H1 (cell line): Measurements from ENCODE around the gene CYB561A3. TPM values are rescaled to one million over a fixed set of nuclear protein-coding genes. Genes with fewer than 3 reads are reported as not detected.

Experiments
- CTCF ChIA-PET: fragments of 300-600 bp; sonication (Branson Sonifier 250); formaldehyde crosslinking; loops from one replicate; lab custom pipeline; 2021; ENCODE audit not compliant: partially characterized antibody; lab: Charles Lee
- POLR2A ChIA-PET: fragments of 300-600 bp; sonication (Branson Sonifier 250); formaldehyde crosslinking; loops from one replicate; lab custom pipeline; 2021; ENCODE audit warnings: inconsistent platforms; ENCODE audit not compliant: partially characterized antibody; lab: Charles Lee
- DNase-seq, 2 experiments: peaks; one replicate each; pipeline versions ENCODE4 v3.0.0 to v3.0.0-alpha.2; 2010 to 2022; ENCODE audit warnings: low spot score in 2 of 2, low read depth in 1 of 2, mixed read lengths in 1 of 2
- FAIRE-seq: peaks from 2 replicates; lab custom pipeline; 2011; peaks lifted over from hg19 to GRCh38; lab: Jason Lieb, UNC
- H2AFZ ChIP-seq: 2 replicates; pipeline ENCODE4 v1.8.1; 2012; ENCODE audit warnings: low read length, inconsistent platforms
- H2AK5ac ChIP-seq: 2 replicates; pipeline ENCODE4 v1.6.1; 2013; ENCODE audit warnings: low read depth, low read length
- H2BK120ac ChIP-seq: replicated peaks from 2 replicates; pipeline ENCODE3; 2013; ENCODE audit warnings: low read depth, low read length, inconsistent platforms
- H2BK12ac ChIP-seq: 2 replicates; pipeline ENCODE4 v1.6.1; 2013; ENCODE audit warnings: low read depth, low read length
- H2BK15ac ChIP-seq: 2 replicates; pipeline ENCODE4 v1.6.1; 2013; ENCODE audit warnings: low read length
- H2BK20ac ChIP-seq: 2 replicates; pipeline ENCODE4 v1.6.1; 2013; ENCODE audit warnings: low read length
- H2BK5ac ChIP-seq: 2 replicates; pipeline ENCODE4 v1.6.1; 2013; ENCODE audit warnings: low read depth, low read length
- H3K14ac ChIP-seq: 2 replicates; pipeline ENCODE4 v1.6.1; 2013; ENCODE audit warnings: inconsistent platforms; ENCODE audit not compliant: insufficient read length
- H3K18ac ChIP-seq: 2 replicates; pipeline ENCODE4 v1.6.1; 2013; ENCODE audit warnings: low read length; ENCODE audit errors: extremely low read depth
- H3K23ac ChIP-seq: 2 replicates; pipeline ENCODE4 v1.6.1; 2013; ENCODE audit warnings: inconsistent platforms; ENCODE audit not compliant: insufficient read length
- H3K23me2 ChIP-seq: 2 replicates; pipeline ENCODE4 v1.6.1; 2013; ENCODE audit warnings: low read depth, low read length
- H3K27ac ChIP-seq: 2 replicates; pipeline ENCODE4 v1.6.1; 2011; ENCODE audit warnings: low read depth, low read length, inconsistent platforms
- H3K27me3 ChIP-seq, 4 experiments: replicated peaks in 1 of 4; 1 replicate in 1 of 4; 2 replicates in 3 of 4; pipeline versions ENCODE4 v1.6.1 to v1.8.1; 2011 to 2013; ENCODE audit warnings: low read length in 3 of 4, mild to moderate bottlenecking in 3 of 4, inconsistent platforms in 2 of 4, mixed read lengths in 2 of 4, moderate library complexity in 1 of 4; ENCODE audit not compliant: control insufficient read depth in 3 of 4, insufficient read depth in 3 of 4; ENCODE audit errors: extremely low read depth in 1 of 4
- H3K36me3 ChIP-seq, 4 experiments: 2 replicates each; pipeline versions ENCODE4 v1.6.1 to v1.8.1; 2011 to 2013; ENCODE audit warnings: mild to moderate bottlenecking in 4 of 4, low read length in 3 of 4, moderate library complexity in 2 of 4, control low read depth in 1 of 4, inconsistent platforms in 1 of 4; ENCODE audit not compliant: insufficient read depth in 4 of 4, control insufficient read depth in 2 of 4
- H3K4ac ChIP-seq: replicated peaks from 2 replicates; pipeline ENCODE3; 2013; ENCODE audit warnings: low read length, low read depth, mixed read lengths, inconsistent platforms; ENCODE audit not compliant: insufficient read length
- H3K4me1 ChIP-seq, 4 experiments: replicated peaks in 1 of 4; 1 replicate in 1 of 4; 2 replicates in 3 of 4; pipeline versions ENCODE4 v1.6.1 to v1.8.1; 2011 to 2013; ENCODE audit warnings: low read length in 3 of 4, inconsistent platforms in 2 of 4, mixed read lengths in 1 of 4; ENCODE audit not compliant: insufficient read depth in 4 of 4, control insufficient read depth in 3 of 4
- H3K4me2 ChIP-seq, 2 experiments: 2 replicates each; pipeline versions ENCODE4 v1.6.1 to v1.8.1; 2011 to 2013; ENCODE audit warnings: low read depth in 2 of 2, low read length in 2 of 2, control low read depth in 1 of 2, inconsistent platforms in 1 of 2, mild to moderate bottlenecking in 1 of 2; ENCODE audit not compliant: insufficient read depth in 1 of 2
- H3K4me3 ChIP-seq, 4 experiments: fragments of 200-600, 300-600 bp in 1 of 4; sonication (generic), shearing (Covaris generic), sonication (Bioruptor Twin) in 1 of 4; 2 replicates each; pipeline versions ENCODE4 v1.5.1 to v1.8.1; 2011 to 2016; ENCODE audit warnings: low read length in 4 of 4, low read depth in 3 of 4, control low read depth in 2 of 4, inconsistent platforms in 2 of 4, mild to moderate bottlenecking in 2 of 4, mixed read lengths in 1 of 4, moderate library complexity in 1 of 4; ENCODE audit not compliant: insufficient read depth in 2 of 4; ENCODE audit errors: extremely low read depth in 1 of 4
- H3K56ac ChIP-seq: replicated peaks from 2 replicates; pipeline ENCODE3; 2013; ENCODE audit warnings: low read depth, mild to moderate bottlenecking, mixed read lengths, low read length, inconsistent platforms; ENCODE audit not compliant: insufficient read length
- H3K79me1 ChIP-seq: 2 replicates; pipeline ENCODE4 v1.6.1; 2013; ENCODE audit warnings: low read depth, low read length, control low read depth
- H3K79me2 ChIP-seq, 2 experiments: 2 replicates each; pipeline versions ENCODE4 v1.6.1 to v1.8.1; 2012 to 2013; ENCODE audit warnings: low read length in 2 of 2, mild to moderate bottlenecking in 2 of 2, inconsistent platforms in 1 of 2; ENCODE audit not compliant: insufficient read depth in 2 of 2, control insufficient read depth in 1 of 2
- H3K9ac ChIP-seq, 4 experiments: replicated peaks in 1 of 4; 1 replicate in 1 of 4; 2 replicates in 3 of 4; pipeline versions ENCODE4 v1.6.1 to v1.8.1; 2011 to 2013; ENCODE audit warnings: low read depth in 3 of 4, low read length in 3 of 4, control low read depth in 2 of 4, mild to moderate bottlenecking in 2 of 4, moderate library complexity in 2 of 4, inconsistent platforms in 1 of 4; ENCODE audit errors: extremely low read depth in 1 of 4
- H3K9me3 ChIP-seq, 2 experiments: 2 replicates each; pipeline versions ENCODE4 v1.6.1 to v1.8.1; 2012 to 2013; ENCODE audit warnings: mild to moderate bottlenecking in 2 of 2, moderate library complexity in 2 of 2, control low read depth in 1 of 2, inconsistent platforms in 1 of 2, low read depth in 1 of 2, low read length in 1 of 2, mixed read lengths in 1 of 2; ENCODE audit not compliant: insufficient read depth in 2 of 2
- H4K20me1 ChIP-seq, 2 experiments: replicated peaks in 1 of 2; 2 replicates each; pipeline versions ENCODE3 to v1.8.1; 2011 to 2013; ENCODE audit warnings: inconsistent platforms in 2 of 2, low read length in 2 of 2, mild to moderate bottlenecking in 1 of 2; ENCODE audit not compliant: insufficient read depth in 2 of 2, control insufficient read depth in 1 of 2
- H4K5ac ChIP-seq: 2 replicates; pipeline ENCODE4 v1.6.1; 2013; ENCODE audit warnings: low read length, low read depth, mixed read lengths, inconsistent platforms; ENCODE audit not compliant: insufficient read length
- H4K8ac ChIP-seq: 2 replicates; pipeline ENCODE4 v1.8.0; 2013; ENCODE audit warnings: mild to moderate bottlenecking, moderate library complexity, low read length, inconsistent platforms; ENCODE audit not compliant: insufficient read depth; ENCODE audit errors: extremely low read depth
- H4K91ac ChIP-seq: replicated peaks from 2 replicates; pipeline ENCODE3; 2013; ENCODE audit warnings: low read length, mixed read lengths, inconsistent platforms; ENCODE audit not compliant: insufficient read length
- CHD1 ChIP-seq: IDR thresholded peaks from 2 replicates; pipeline ENCODE4 v1.6.1; 2012; ENCODE audit warnings: low read depth, low read length, improper control_type of control experiment
- EGR1 ChIP-seq: IDR thresholded peaks from 2 replicates; pipeline ENCODE4 v1.6.1; 2011; ENCODE audit warnings: low read depth, low read length, borderline replicate concordance
- HDAC6 ChIP-seq: IDR thresholded peaks from one replicate; pipeline ENCODE4 v1.7.1; 2012; ENCODE audit warnings: low read depth, mild to moderate bottlenecking, inconsistent platforms, low read length, moderate library complexity
- JUND ChIP-seq: IDR thresholded peaks from 2 replicates; pipeline ENCODE4 v1.6.1; 2011; ENCODE audit warnings: mild to moderate bottlenecking, improper control_type of control experiment, low read length
- KDM4A ChIP-seq: IDR thresholded peaks from one replicate; pipeline ENCODE4 v1.7.1; 2012; ENCODE audit warnings: low read depth, mild to moderate bottlenecking, moderate library complexity, low read length, inconsistent platforms; ENCODE audit not compliant: severe bottlenecking
- NRF1 ChIP-seq: IDR thresholded peaks from 2 replicates; pipeline ENCODE4 v1.6.1; 2011; ENCODE audit warnings: mild to moderate bottlenecking, low read depth, low read length, improper control_type of control experiment
- PHF8 ChIP-seq: fragments of 200-600 bp; sonication (generic); conservative IDR thresholded peaks from 2 replicates; pipeline ENCODE4 v1.7.1; 2012; ENCODE audit warnings: low read depth, mild to moderate bottlenecking, inconsistent platforms, low read length, moderate library complexity
- POU5F1 ChIP-seq: IDR thresholded peaks from 2 replicates; pipeline ENCODE4 v1.6.1; 2011; ENCODE audit warnings: low read depth, mild to moderate bottlenecking, low read length, moderate library complexity
- RBBP5 ChIP-seq: IDR thresholded peaks from 2 replicates; pipeline ENCODE4 v1.7.1; 2012; ENCODE audit warnings: low read depth, mild to moderate bottlenecking, inconsistent platforms, low read length, moderate library complexity, borderline replicate concordance
- RFX5 ChIP-seq: IDR thresholded peaks from 2 replicates; pipeline ENCODE4 v1.6.1; 2011; ENCODE audit warnings: low read depth, low read length, improper control_type of control experiment, borderline replicate concordance
- RXRA ChIP-seq: IDR thresholded peaks from 2 replicates; pipeline ENCODE4 v1.6.1; 2011; ENCODE audit warnings: low read depth, mild to moderate bottlenecking, low read length, moderate library complexity; ENCODE audit not compliant: insufficient read depth
- SRF ChIP-seq: IDR thresholded peaks from 2 replicates; pipeline ENCODE4 v1.6.1; 2011; ENCODE audit warnings: mild to moderate bottlenecking, low read depth, low read length, moderate library complexity
- WGBS, 2 experiments: shearing (Covaris generic) in 1 of 2; methylation state at CpG; one replicate each; pipeline versions ENCODE4 v1.1.6 to v1.1.7; 2013 to 2015; ENCODE audit warnings: low lambda C conversion rate in 2 of 2, mixed read lengths in 2 of 2, inconsistent platforms in 1 of 2, low coverage in 1 of 2, missing lambda C conversion rate in 1 of 2; ENCODE audit not compliant: insufficient replicate concordance in 2 of 2, insufficient coverage in 1 of 2, insufficient read length in 1 of 2; ENCODE audit errors: extremely low coverage in 1 of 2, missing lambda C conversion rate in 1 of 2; 5-methylcytosine and 5-hydroxymethylcytosine counted together
- polyA plus RNA-seq, 7 experiments: library from polyadenylated mRNA; depleted of rRNA in 3 of 7; stranded (reverse) in 5 of 7; unstranded in 2 of 7; fragments of >200 nt in 5 of 7; fragments of 200-250 nt in 2 of 7; gene quantifications; 1 replicate in 5 of 7; 2 replicates in 1 of 7; 4 replicates in 1 of 7; pipeline versions ENCODE4 v1.2.1 to v1.2.3, GENCODE V29; 2011 to 2013; ENCODE audit warnings: missing spikeins in 2 of 7, mixed read lengths in 2 of 7
- total RNA-seq: library from RNA; stranded (reverse); fragmentation: NEBNext Ultra II Directional; extraction: Animal tissue kit (Norgen Biotek cat#: 25700); gene quantifications from 2 replicates; pipeline ENCODE4 v1.2.1, GENCODE V29; 2021

Gene CYB561A3
- total and polyA plus RNA-seq, 2 of the 8 experiments (the other 6 are each of a cell fraction or from before 2014, with no cell fraction given) = 29.6 to 41.2 TPM

GRCh38 chr11:61343792-61344745 lies 17.6 kb downstream of the CYB561A3 start:
- no peak overlapping the region for H3K18ac ChIP-seq
- no peak overlapping the region for H3K56ac ChIP-seq
- H3K27me3 ChIP-seq = no peaks in the 10 kb centered on the region
- no peak overlapping the region for H3K23ac ChIP-seq
- no peak overlapping the region for H4K5ac ChIP-seq
- peaks cover 0 to 3% of the 10 kb centered on the region in 2 experiments for H4K20me1 ChIP-seq
- no peak overlapping the region for H2AFZ ChIP-seq
- 92% methylated on average over 28 of the region's 29 CpGs; no CpG with 5 or more reads in 1 of the 2 experiments for WGBS, 2 experiments
- H3K4ac ChIP-seq = no peak overlapping the region
- H4K91ac ChIP-seq = no peak overlapping the region
- no peak overlapping the region for H3K4me2 ChIP-seq
- FAIRE-seq (no peak), DNase-seq (no peak)
- H3K36me3 ChIP-seq = peaks cover 2 to 17% (median 4%) of the 10 kb centered on the region in 4 experiments; a peak in 4 of 8 replicates
- H3K27ac ChIP-seq = no peak overlapping the region
- no peak overlapping the region for H3K4me3 ChIP-seq
- H2BK12ac ChIP-seq = no peak overlapping the region
- no peak overlapping the region for H3K14ac ChIP-seq
- no peak overlapping the region for H3K9ac ChIP-seq
- H2BK5ac ChIP-seq = no peak overlapping the region
- no peak overlapping the region for H4K8ac ChIP-seq
- POLR2A ChIA-PET = interaction anchor here (0.6 to 39.7 kb wide), 4 partner anchors 7 to 1447 kb away, joined by 4 to 1106 read pairs (median 32); partner anchors contain the start of genes CYB561A3, DDB1, TKFC and TMEM138
- H3K4me1 ChIP-seq = no peaks in the 10 kb centered on the region
- H3K9me3 ChIP-seq = no peaks in the 10 kb centered on the region
- H2AK5ac ChIP-seq = no peak overlapping the region
- no peaks in the 10 kb centered on the region for H3K79me1 ChIP-seq
- H2BK20ac ChIP-seq = no peak overlapping the region
- CTCF ChIA-PET = interaction anchor here (6.8 to 7.1 kb wide), 2 partner anchors 8 to 41 kb away, joined by 55 to 80 read pairs; no protein-coding TSS in a partner anchor
- no peaks in the 10 kb centered on the region for H3K79me2 ChIP-seq
- no peaks in the 10 kb centered on the region for H3K23me2 ChIP-seq
- H2BK120ac ChIP-seq = no peak overlapping the region
- no peak overlapping the region for H2BK15ac ChIP-seq
- TF ChIP-seq RXRA (no peak), NRF1 (no peak), RBBP5 (no peak), EGR1 (no peak), RFX5 (no peak), POU5F1 (no peak), CHD1 (no peak), PHF8 (no peak), JUND (no peak), HDAC6 (no peak), SRF (no peak), KDM4A (no peak)
